ENCODE results near the gene C1orf232.
A peak's percentile ranks its signal among the peaks of the same experiment; 100 is the strongest.

C1orf232 gene

DNA sequence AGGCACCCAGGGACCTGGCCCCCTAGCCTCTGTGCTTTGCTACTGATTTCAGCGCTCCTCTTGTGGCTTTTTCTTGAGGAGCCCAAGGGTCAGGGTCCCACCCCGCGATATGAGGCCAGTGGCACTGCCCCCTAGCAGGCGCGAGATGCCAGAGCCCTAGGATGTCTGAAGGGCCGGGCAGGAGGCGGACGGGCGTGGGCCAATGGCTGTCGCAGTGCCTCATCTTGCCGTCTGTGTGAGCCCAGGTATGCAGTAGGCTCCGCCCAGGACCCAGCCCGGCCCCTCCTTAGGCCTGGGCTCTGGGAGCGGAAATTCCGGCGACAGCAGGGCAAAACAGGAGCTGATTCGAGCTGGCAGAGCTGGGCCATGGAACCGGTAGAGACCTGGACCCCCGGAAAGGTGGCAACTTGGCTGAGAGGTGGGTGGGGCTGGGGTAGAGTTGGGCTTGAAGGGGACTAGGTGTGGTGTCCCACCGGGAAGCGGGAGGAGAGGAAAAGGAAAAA lies 8.5 kb upstream of the C1orf232 start, which contains the start of gene CNKSR1:
CNKSR1 (plus strand) TSS at position 310 of the 503 bp plus-strand sequence; CDS start at position 367, 57 bp downstream.
- no peak for DNase-seq

DNA sequence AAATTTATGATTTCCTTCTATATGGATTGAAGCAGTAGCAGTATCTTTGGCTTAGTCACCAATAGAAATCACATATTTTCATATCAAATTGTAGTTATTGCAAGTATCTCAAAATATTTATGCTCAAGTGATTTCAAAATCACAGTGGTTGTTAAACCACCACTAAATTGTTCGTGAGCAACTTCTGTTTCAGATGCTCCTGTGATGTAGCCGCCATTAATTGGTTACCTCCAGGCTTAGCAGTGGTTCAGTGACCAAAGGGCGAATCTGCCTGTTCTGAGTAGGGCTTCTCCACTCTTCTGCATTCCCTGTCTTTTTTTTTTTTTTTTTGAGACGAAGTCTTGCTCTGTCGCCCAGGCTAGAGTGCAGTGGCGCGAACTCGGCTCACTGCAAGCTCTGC lies 6.6 kb upstream of the C1orf232 start:
- DNase-seq, result no peak

DNA sequence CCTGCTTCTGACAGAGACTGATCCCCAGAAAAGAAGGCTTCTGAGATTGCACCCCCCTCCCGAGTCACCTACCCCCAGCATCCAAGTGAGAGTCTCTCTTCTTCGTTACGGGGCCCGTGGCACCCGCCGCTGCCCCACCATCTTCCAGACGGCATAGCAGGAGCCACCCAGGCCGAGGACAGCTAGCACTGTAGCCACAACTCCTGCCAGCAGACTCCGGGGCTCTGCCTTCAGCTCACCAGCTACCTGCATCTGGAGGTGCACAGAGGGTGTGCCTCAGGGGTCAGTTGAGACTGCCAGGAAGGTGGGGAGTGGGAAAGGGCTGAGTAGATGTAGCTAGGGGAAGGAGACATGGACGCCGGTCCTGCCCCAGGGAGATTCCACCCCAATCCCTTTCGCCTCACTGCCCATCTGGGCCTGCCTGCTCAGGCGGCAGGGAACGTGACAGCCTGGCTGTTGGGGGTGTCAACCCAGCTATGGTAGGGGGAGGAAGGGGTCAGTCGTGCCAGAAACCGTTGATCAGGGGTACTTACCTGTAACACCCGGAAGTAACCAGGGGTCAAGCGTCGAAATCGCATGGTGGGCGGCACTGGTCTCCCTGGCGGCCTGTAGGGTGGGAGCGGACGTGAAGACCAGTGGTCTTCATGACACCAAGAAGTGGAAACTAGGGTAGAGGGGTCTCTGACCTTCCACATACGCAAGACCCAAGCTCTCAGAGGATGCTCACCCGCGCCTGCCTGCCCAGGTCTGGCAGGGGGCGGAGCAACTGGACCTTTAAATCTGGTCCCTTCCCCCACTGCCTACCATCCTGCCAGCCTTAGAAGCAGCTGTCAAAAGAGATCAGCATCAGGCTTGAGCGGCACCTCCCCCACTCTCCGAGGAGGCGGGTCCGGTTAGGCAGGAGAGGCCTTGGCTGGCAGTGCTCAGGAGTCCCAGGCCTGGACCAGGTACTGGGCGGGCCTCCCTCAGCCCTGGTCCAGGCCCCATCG lies 2.6 kb upstream of the C1orf232 start, which contains the start of gene ZNF593OS:
ZNF593OS (minus strand) TSS at position 749 of the 989 bp plus-strand sequence; CDS start at position 578, 171 bp downstream.
- DNase-seq, result no peak

DNA sequence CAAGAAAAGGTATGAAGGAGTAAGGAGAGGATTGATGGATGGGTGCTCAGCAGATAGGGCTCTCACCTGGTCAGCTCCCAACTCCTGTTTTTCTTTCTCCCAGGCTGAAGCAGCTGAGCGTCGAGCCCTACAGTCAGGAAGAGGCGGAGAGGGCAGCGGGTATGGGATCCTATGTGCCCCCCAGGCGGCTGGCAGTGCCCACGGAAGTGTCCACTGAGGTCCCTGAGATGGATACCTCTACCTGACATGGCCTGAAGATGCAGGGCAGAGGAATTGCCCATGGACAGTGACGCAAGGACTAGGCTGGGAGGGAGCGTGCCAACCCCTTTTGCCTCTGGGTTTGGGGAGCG lies 1.7 kb upstream of the C1orf232 start:
- no peak for DNase-seq

DNA sequence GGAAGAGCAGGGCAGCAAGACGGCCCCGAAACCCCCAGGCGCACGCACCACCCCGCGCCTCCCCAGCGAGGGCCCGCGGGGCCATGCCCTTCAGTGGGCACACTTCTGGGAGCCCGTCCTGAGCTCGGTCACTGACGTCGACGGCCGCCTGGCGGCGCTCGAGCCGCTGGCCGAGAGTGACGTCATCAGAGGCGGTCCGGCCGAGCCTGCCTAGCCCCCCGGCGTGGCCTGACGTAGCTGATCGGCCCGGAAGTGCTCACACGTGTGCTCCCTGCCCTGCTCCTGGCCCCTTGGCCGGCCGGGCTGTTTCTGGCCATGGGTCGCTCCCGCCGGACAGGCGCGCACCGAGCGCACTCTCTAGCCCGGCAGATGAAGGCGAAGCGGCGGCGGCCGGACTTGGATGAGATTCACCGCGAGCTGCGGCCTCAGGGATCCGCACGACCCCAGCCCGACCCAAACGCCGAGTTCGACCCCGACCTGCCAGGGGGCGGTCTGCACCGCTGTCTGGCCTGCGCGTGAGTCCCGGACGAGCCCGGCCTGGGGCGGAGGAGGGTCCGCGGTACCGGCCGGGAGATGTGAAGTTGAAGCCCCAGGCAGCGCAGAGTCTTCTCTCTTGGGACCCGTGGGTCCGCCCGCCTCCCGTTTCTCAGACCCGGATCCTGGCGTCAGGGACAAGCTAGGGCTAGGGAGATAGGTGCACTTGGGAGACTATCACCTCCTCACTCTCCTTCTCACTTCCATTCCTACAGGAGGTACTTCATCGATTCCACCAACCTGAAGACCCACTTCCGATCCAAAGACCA lies 1.1 kb upstream of the C1orf232 start, which contains the start of gene ZNF593:
ZNF593 (plus strand) TSS at position 240 of the 803 bp plus-strand sequence; CDS start at position 316, 76 bp downstream.
- peak; percentile 63 for DNase-seq

DNA sequence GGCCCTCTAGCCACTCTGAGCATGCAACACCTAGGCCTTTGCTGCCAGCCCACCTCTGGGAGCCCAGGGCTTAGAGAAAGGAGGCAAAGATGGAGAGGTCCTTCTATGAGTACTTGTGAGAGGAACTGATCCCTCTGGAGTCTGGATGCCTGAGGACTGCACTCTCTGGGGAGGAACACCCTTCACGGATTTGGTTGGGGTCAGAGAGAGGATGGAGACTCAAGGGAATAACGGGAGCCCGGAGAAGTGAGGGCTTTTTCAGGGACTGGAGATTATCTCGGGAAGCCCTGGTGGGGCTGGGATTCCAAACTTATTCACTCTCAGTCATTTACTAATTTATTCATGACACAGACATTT lies 413 bp upstream of the C1orf232 start:
- no peak for DNase-seq

DNA sequence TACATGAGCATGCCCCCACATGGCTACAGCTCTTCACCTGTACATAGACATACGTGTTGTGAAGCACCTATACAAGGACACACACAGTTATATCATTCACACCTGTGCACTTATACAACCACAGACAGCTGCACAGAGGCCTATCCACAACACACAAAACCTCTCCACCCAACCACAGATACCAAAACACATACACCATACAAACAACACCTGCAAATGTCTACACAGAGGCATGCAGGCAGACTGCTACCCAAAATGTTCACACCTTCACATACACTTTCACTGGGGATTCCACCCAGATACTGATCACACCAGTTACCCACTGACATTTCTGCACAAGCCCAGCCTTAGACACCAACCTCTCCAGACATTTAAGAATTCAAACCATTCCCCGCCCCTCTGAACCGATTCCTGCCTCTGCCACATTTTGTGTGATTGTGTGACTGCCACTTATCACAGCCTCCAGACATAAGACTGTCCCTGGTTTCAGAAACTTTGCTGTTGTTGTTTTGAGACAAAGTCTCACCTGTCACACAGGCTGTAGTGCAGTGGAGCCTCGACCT lies 2.0 kb downstream of the C1orf232 start:
- DNase-seq, result no peak

DNA sequence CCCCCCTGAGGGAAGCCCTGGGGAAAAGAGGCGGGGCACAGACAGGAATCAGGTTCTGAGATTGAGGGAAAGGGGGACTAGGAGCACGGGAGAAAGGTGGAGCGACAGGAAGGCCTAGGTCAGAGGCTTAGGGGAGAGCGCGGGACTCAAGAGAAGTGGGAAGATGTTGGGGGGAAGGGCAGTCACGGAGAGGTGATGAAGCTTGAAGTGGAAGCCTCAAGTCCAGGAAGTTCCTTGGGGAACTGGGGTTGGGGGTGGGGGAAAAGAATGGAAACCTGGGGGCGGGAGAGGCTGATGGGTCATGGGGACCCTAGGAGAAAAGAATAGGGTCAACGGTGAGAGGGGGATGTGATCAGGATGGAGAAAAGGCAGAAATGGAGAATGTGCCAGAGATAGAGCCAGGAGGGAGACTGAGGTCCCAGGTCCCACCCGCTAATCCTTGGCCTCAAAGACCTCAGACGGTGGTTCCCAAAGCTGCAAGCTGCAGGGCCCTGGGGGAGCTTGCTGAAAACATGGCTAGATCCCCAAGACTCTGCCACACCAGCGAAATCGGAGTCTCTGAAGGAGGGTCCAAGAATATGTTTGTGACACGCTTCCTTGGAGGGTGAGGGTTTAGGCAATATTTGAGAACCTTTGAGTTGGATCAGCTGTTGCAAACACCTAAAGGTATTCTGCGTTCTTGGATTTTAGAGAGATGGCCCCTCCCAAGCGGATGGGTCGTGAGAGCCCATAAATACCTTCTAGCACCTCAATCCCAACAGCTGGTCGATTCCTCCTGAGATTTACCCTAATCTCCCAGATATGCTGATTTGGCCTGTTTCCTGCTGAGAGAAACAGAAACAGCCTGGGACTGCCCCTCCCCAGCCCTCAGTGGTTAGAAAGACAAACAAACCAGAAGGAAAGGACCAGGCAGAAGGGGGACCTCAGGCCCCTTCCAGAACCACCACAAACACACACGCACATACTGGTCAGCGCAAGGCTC lies 3.6 kb downstream of the C1orf232 start:
- no peak for DNase-seq

DNA sequence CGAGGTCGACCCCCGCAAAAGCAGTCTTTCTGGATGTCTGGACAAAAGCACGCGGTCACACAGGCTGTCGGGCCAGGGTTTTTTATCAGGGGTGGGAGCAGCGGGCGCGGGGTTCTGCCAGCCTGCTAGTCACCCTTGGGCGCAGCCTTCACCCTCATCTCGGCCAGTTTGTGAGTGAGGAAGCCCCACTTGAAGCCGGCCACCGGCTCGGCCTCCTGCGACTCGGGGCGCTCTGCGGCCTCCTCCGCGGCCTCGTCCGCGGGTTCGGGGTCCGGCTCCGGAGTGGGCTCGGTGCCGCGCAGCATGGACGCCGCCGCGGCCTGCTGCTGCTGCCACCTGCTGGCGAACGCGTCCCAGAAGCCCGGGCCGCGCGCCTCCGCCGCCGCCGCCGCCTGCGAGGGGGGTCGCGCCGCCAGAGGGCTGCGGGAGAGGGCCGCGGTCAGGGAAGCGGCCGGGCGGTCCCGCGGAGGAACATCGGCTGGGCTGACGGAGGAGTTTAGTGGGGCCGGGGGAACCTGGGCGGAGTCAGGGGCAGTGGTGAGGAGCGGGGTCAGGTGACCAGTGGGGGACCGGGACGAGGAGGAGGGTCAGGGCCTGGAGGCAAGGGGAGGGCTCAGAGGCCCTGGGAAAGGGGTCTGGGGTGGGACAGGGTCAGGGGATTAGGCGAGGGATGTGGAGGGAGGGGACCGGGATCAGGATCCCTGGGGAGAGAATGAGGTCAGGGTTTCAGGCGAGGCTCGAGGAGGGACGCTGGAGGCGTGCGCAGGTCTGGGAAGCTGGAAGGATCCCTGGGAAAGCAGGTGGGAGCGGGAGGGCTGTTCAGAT lies 4.5 kb downstream of the C1orf232 start:
- DNase-seq, result no peak

DNA sequence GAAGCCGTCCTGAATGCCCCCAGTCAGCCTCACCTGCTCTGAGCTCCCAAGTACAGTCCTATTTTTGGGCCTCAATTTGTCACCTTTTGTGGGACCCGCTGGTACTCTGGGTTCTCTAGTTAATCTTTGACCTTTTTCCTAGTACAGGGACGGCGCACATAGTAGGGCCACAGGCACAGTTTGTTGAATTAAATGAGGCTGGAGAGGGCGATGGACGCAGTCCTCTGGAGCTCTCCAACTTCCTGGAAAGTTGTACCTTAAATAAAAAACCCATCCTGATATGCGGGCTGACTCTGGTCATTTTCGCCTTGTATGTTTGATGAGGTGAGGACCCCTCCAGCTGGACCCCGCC lies 5.1 kb downstream of the C1orf232 start:
- no peak for DNase-seq

DNA sequence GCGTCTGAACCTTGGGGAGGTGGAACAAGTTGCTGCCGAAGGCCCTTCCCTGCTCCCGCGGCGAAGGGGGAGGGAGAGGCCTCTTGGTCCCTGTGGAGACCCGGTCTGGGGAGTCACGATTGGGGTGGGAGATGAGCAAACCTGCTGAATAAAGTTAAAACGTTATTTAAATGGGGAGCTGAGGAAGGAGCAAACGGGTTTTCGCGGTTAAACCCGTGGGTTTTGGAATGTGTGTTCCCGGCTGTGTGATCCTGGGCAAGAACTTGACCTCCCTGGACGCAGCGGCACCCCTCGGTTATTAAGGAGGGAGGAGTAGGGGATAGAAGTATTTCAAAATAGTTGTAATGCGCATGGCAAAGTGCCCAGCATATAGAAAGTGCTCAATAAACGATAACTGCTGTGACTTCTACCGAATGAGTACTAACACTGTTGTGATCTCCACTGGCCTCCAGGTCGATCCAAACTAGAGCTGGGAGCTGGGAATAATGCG lies 6.5 kb downstream of the C1orf232 start:
- no peak for DNase-seq

DNA sequence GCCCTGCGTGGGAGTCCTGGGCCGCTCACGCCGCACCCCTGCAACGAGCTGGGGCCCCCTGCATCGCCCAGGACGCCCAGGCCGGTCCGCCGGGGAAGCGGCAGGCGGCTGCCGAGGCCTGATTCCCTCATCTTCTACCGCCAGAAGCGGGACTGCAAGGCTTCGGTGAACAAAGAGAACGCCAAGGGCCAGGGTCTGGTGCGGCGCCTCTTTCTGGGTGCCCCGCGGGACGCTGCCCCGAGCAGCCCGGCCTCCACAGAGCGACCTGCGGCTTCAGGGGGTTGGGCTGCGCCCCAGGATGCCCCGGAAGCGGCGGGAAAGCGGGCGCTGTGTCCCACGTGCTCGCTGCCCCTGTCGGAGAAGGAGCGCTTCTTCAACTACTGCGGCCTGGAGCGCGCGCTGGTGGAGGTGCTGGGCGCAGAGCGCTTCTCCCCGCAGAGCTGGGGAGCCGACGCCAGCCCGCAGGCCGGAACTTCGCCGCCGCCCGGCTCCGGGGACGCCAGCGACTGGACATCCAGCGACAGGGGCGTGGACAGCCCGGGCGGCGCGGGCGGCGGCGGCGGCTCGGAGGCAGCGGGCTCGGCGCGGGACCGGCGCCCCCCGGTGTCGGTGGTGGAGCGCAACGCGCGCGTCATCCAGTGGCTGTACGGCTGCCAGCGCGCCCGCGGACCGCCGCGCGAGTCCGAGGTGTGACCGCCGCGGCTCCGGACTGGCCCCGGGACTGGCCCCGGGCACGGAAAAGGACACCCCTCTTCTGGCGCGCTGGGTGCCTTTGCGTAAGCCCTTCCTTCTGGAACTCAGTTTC lies 7.1 kb downstream of the C1orf232 start:
- no peak for DNase-seq

DNA sequence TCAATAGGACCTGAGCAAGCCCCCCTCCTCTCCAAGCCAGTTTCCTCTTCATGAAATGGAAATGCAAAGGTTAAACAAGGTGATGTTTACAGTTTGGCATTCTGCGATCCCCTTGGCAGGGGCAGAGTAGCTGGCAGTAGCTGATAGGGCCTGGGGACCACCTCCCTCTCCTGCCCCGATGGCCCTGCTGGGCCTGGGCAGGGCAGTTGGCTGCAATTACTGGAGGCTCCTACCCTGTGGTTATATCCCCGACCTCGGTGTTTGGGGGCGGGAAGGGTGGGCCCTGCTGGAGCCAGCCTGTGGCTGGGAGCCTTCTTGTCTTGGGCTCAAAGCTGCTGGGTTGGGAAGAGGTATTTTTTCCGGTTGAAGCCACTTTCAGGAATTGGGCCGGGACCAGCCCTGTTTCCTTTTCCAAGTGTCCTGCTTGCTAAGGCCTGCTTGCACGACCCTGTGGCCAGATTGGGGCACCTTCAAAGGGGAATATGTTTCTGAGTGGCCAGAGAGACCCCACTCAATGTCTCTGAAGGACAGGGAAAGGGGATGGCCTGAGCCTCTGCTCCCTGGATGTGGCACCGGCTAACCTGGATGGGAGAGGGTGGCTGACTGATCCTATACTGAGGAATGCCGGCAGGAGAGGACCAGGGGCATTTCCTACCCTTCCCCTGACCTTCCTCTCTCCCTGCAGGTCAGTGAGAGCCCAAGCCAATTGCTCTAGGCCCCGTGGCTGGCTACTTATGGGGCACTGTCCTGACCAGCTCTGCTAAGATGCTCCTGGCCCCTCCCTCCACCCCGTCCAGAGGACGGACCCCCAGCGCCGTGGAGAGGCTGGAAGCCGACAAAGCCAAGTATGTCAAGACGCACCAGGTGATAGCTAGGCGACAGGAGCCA lies 8.0 kb downstream of the C1orf232 start:
- DNase-seq, result no peak

DNA sequence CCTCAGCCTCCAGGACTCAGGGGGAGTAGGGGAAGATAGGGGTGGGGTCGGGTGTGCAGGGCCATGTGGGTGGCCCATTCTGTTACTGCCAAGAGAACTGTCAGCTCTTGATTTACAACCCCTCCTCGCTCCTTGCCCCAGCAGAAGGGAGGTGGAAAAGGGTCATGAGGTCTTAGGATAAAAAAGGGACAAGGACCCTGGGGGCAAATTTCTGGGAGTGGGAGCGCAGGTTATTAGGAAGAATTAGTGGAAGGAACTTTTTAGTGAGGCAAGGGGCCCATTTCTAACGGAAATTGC lies 9.1 kb downstream of the C1orf232 start:
- no peak for DNase-seq

DNA sequence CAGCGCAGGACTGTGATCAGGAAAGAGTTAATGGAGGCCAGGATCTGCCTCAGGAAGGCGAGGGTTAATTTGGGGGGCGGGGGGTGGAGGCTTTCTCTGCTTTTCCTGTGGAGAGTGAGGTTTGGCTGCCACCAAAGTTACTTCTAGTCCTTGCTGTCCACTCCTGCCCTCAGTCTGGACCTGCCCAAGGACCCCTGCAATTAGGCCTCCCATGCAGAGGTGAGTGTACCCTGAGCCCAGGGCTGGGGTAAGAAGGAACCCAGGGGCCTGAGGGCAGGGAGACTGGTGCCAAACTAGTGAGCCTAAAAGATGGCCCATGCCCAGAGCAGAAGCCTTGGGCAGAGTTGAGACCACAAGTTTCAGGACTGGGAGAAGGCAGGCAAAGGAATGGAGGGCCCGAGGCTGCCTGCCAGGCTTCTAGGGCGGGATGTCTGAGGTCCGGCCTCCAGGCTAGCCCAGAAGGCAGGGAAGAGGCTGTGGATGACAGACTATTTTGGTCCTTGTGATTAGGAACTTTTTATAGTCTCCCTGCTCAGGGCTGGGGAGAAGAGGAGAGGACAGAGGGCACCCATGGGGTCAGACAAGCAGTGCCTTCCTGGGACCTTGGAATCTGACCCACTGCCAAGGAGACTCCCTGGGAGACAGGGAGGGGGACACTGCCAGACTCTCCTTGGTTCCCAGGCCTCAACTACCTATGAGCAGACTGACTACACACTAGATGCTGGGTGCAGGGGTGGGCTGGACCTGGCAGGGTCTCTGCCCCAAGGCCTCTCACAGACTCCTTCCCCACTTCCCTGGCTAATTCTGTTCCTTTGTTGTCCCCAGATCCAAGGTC lies 9.6 kb downstream of the C1orf232 start, which contains the start of gene FAM110D:
FAM110D (plus strand) TSS at position 172 of the 835 bp plus-strand sequence. CDS start 2,213 bp downstream, outside the sequence.
- no peak for DNase-seq

DNA sequence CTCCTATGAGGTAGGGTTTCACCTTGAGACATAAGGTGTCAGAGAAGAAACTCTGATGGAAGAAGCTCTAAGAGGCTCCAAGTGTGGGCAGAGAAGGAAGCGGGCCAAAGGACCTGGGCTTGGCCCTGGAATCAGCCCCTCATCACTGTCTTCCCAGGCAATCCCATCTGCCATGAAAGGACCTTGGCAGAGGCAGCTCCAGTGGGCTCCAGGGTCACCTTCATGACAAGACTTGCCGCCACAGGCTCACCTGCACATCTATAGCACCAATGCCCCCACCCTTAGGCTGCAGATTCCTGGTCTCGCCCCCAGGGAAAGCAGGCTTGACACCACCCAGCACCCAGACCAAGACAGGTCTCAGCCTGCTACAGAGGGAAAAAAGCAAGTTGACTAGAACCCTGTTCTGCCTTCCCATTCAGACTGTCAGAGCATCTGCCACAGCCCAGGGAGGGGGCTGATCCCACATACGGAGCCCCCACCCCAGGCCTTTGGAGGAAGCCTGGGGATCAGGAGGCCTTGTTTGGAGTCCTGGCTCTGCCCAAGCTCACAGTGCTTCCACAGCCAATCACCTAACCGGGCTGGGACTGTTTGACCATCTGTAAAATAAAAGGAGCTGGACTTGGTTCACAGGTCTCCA lies 10.4 kb downstream of the C1orf232 start:
- no peak for DNase-seq

DNA sequence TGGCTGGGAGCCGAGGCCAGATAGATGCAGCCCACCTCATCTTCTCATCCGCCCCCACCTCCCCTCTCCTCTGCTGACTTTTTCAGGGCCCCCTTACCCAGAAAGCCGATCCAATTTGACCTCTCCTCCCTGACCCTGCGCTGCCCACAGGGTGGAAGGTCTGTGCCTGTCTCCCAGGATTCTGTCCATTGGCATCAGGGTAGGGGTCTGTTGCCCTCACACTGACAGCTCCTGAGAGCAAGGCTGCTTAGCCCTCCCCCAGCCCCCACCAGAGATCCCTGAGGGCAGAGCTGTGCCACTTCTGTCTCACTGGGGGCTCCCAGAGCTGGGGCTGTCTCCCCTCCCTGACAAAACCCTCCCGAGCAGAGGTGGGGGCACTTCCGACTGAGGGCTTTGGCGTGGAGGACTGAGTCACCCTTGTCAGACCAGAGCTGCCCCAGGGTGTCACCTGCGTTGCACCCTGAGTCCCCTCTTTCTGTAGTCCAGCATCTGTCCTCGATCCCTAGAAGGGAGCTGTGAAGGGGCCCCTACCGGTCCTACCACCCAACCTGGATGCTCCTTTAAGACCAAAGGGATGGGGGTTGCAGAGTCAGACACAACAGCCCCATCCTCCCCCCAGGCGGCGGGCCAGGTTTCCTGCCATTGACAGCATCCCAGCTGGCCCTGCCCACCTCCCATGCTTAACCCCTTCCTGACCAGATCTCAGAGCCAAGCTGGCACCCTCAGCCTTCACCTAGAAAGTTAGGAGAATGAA lies 12.3 kb downstream of the C1orf232 start:
- no peak for DNase-seq

Measured in DMS79 (cell line).